BJ (cell line): ENCODE results near the gene RAB34. TPM values are rescaled to one million over a fixed set of nuclear protein-coding genes. Genes with fewer than 3 reads are reported as not detected.

Experiments
- CTCF ChIA-PET: fragments of 350-600 bp; formaldehyde crosslinking; extraction: SDS; loops from one replicate; lab custom pipeline; 2021; ENCODE audit warnings: antibody characterized with exemption, inconsistent platforms; lab: Yijun Ruan, JAX
- POLR2A ChIA-PET: fragments of 300-600 bp; sonication (Branson Sonifier 250); formaldehyde crosslinking; extraction: SDS; loops from one replicate; lab custom pipeline; 2021; ENCODE audit warnings: antibody characterized with exemption; lab: Charles Lee
- DNase-seq: peaks from one replicate; pipeline ENCODE4 v3.0.0-alpha.2; 2011; ENCODE audit warnings: low read depth
- H3K27me3 ChIP-seq: 2 replicates; pipeline ENCODE4 v1.6.0; 2011; ENCODE audit warnings: low read length; ENCODE audit not compliant: control insufficient read depth, insufficient read depth
- H3K36me3 ChIP-seq: 2 replicates; pipeline ENCODE4 v1.5.1; 2011; ENCODE audit warnings: low read length; ENCODE audit not compliant: control insufficient read depth, insufficient read depth
- H3K4me3 ChIP-seq: 2 replicates; pipeline ENCODE4 v1.5.1; 2011; ENCODE audit warnings: low read depth, mild to moderate bottlenecking, control low read depth, low read length
- polyA plus RNA-seq: library from polyadenylated mRNA; depleted of rRNA; stranded (reverse); fragments of >200 nt; gene quantifications from 2 replicates; pipeline ENCODE4 v1.2.3, GENCODE V29; 2011; rRNA removed
- small RNA-seq: library from RNA; depleted of rRNA; stranded (forward); fragments of <200 nt; gene quantifications from one replicate; pipeline ENCODE3, GENCODE V24; 2012; ENCODE audit warnings: low replicate concordance, low read depth; ENCODE audit not compliant: insufficient read length
- TF ChIP-seq, protein P1 (sequence below): IDR thresholded peaks from 2 replicates; pipeline ENCODE4 v1.5.1; 2011; ENCODE audit warnings: low read depth, mild to moderate bottlenecking, control low read depth, inconsistent platforms, low read length, moderate library complexity; ENCODE audit not compliant: insufficient read depth

The RAB34 gene
- polyA plus RNA-seq, 1 experiment = 473 TPM

DNA sequence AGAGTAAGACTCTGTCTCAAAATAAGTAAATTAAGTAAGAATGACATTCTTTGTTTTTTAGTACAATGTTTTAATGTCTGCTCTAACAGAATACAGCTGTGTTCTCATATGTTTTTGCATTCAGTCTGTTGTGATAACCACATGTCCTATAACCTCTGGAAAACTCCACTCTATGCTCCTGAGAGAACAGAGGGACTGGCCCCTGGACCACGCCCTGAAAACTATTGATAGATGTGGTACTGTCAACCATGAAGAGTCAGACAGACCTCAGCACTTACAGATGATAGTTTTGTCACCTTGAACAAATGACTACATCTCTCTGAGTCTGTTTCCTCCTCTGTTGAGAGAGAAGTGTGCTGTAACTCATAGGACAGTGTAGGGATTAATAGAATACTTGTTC, 47.8 kb downstream of the RAB34 start:
- POLR2A ChIA-PET = no interaction called here
- no peak for DNase-seq
- Histone ChIP-seq H3K4me3 (no peak overlapping the region), H3K27me3 (no peaks in the 10 kb centered on the region), H3K36me3 (peaks cover 21% of the 10 kb centered on the region)
- CTCF ChIA-PET = interaction anchor here (1.4 kb wide), 1 partner anchor 25 kb away, joined by 3 read pairs; the partner anchor contains the start of gene BLTP2
- TF ChIP-seq, protein P1, sequence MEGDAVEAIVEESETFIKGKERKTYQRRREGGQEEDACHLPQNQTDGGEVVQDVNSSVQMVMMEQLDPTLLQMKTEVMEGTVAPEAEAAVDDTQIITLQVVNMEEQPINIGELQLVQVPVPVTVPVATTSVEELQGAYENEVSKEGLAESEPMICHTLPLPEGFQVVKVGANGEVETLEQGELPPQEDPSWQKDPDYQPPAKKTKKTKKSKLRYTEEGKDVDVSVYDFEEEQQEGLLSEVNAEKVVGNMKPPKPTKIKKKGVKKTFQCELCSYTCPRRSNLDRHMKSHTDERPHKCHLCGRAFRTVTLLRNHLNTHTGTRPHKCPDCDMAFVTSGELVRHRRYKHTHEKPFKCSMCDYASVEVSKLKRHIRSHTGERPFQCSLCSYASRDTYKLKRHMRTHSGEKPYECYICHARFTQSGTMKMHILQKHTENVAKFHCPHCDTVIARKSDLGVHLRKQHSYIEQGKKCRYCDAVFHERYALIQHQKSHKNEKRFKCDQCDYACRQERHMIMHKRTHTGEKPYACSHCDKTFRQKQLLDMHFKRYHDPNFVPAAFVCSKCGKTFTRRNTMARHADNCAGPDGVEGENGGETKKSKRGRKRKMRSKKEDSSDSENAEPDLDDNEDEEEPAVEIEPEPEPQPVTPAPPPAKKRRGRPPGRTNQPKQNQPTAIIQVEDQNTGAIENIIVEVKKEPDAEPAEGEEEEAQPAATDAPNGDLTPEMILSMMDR = no peak

GRCh38 chr17:28667870-28668269, 49.8 kb downstream of the RAB34 start:
- DNase-seq = no peak
- peaks cover 8% of the 10 kb centered on the region for H3K36me3 ChIP-seq
- ChIA-PET CTCF (no interaction called here), POLR2A (no interaction called here)
- no peaks in the 10 kb centered on the region for H3K27me3 ChIP-seq
- TF ChIP-seq, protein P1 = no peak
- no peak overlapping the region for H3K4me3 ChIP-seq

DNA sequence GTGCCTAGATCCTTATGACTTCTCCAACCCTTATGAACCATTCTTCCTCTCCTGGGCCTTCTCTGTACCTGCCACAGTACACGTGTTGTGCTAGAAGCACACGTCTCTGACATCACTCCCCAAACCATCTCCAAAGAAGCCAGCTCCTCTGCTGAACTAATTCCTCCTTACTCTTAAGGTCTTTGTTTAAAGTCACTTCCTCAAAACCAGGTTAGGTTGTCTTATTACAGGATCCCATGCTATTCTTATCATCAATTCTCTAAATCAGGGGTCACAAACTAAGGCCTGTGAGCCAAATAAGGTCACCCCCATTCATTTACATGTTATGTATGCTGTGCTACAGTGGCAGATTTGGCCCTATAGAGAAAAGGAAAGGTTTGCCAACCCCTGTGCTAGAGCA, 51.7 kb downstream of the RAB34 start:
- Histone ChIP-seq H3K27me3 (no peaks in the 10 kb centered on the region), H3K36me3 (peaks cover 3% of the 10 kb centered on the region), H3K4me3 (no peak overlapping the region)
- DNase-seq = no peak
- POLR2A ChIA-PET = no interaction called here
- CTCF ChIA-PET = no interaction called here
- TF ChIP-seq, protein P1 = no peak

Small RNAs within 50 kb of the gene (small RNA-seq; reads per million reads assigned to genes)
- gene SNORD42A (not detected), gene SNORD42B (not detected), gene SNORD4A (not detected), gene SNORD4B (not detected)

Other genes starting within 250 kb of the RAB34 start
- not detected in 2 replicates for gene SLC13A2, start 244.2 kb downstream of the RAB34 start, polyA plus RNA-seq
- not detected in 2 replicates for gene FOXN1, start 211.5 kb downstream of the RAB34 start, polyA plus RNA-seq
- gene UNC119, start 165.2 kb downstream of the RAB34 start, polyA plus RNA-seq = 82.8 and 150 TPM in 2 replicates
- 33.4 and 99.5 TPM in 2 replicates for gene PIGS, start 146.3 kb downstream of the RAB34 start, polyA plus RNA-seq
- gene ALDOC, start 141.0 kb downstream of the RAB34 start, polyA plus RNA-seq = 50.0 and 65.4 TPM in 2 replicates
- 36.1 and 41.3 TPM in 2 replicates for gene SPAG5, start 118.8 kb downstream of the RAB34 start, polyA plus RNA-seq
- 3.7 and 4.8 TPM in 2 replicates for gene RSKR, start 103.7 kb downstream of the RAB34 start, polyA plus RNA-seq
- 142 and 206 TPM in 2 replicates for gene BLTP2, start 72.7 kb downstream of the RAB34 start, polyA plus RNA-seq
- 74.5 and 77.5 TPM in 2 replicates for gene SDF2, start 56.0 kb downstream of the RAB34 start, polyA plus RNA-seq
- 31.7 and 37.1 TPM in 2 replicates for gene SUPT6H, start 55.7 kb downstream of the RAB34 start, polyA plus RNA-seq
- 0.71 and 0.99 TPM in 2 replicates for gene PROCA1, start 6.0 kb downstream of the RAB34 start, polyA plus RNA-seq
- 486 and 1,227 TPM in 2 replicates for gene RPL23A, start 2.1 kb upstream of the RAB34 start, polyA plus RNA-seq
- gene TLCD1, start 8.4 kb upstream of the RAB34 start, polyA plus RNA-seq = 9.4 and 9.8 TPM in 2 replicates
- 3.8 and 5.3 TPM in 2 replicates for gene NEK8, start 10.9 kb upstream of the RAB34 start, polyA plus RNA-seq
- gene TRAF4, start 26.1 kb upstream of the RAB34 start, polyA plus RNA-seq = 26.4 and 55.6 TPM in 2 replicates
- 4.4 and 5.2 TPM in 2 replicates for gene FAM222B, start 124.9 kb upstream of the RAB34 start, polyA plus RNA-seq
- 57.2 and 84.1 TPM in 2 replicates for gene ERAL1, start 137.1 kb upstream of the RAB34 start, polyA plus RNA-seq
- gene FLOT2, start 179.9 kb upstream of the RAB34 start, polyA plus RNA-seq = 62.2 and 86.0 TPM in 2 replicates
- 2.1 and 2.8 TPM in 2 replicates for gene DHRS13, start 185.2 kb upstream of the RAB34 start, polyA plus RNA-seq
- 10.4 and 16.5 TPM in 2 replicates for gene PHF12, start 233.7 kb upstream of the RAB34 start, polyA plus RNA-seq